C4-2B (cell line): Measurements from ENCODE around the gene CLEC2A.

Source experiments
- ZFX ChIP-seq: fragments of 450-650 bp; IDR thresholded peaks from 2 replicates; pipeline ENCODE4 v1.6.1; 2017
- TF ChIP-seq, protein P1 (sequence below): fragments of 450-650 bp; conservative IDR thresholded peaks from 2 replicates; pipeline ENCODE4 v1.5.1; 2017; ENCODE audit warnings: mild to moderate bottlenecking

GRCh38 chr12:9951026-9951675, 19.0 kb upstream of the CLEC2A start:
- TF ChIP-seq, protein P1, sequence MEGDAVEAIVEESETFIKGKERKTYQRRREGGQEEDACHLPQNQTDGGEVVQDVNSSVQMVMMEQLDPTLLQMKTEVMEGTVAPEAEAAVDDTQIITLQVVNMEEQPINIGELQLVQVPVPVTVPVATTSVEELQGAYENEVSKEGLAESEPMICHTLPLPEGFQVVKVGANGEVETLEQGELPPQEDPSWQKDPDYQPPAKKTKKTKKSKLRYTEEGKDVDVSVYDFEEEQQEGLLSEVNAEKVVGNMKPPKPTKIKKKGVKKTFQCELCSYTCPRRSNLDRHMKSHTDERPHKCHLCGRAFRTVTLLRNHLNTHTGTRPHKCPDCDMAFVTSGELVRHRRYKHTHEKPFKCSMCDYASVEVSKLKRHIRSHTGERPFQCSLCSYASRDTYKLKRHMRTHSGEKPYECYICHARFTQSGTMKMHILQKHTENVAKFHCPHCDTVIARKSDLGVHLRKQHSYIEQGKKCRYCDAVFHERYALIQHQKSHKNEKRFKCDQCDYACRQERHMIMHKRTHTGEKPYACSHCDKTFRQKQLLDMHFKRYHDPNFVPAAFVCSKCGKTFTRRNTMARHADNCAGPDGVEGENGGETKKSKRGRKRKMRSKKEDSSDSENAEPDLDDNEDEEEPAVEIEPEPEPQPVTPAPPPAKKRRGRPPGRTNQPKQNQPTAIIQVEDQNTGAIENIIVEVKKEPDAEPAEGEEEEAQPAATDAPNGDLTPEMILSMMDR = no peak
- TF ChIP-seq ZFX = no peak
